K562 (cell line): ENCODE data around the gene ZNRD2. TPM values are rescaled to one million over a fixed set of nuclear protein-coding genes. Genes with fewer than 3 reads are reported as not detected.

Experiments used
- CHD2 ChIP-seq: IDR thresholded peaks from 2 replicates; pipeline ENCODE4 v1.6.1; 2011; ENCODE audit warnings: low read depth, low read length
- CLOCK ChIP-seq: fragments of 250-450 bp; sonication (Bioruptor Pico); IDR thresholded peaks from 2 replicates; pipeline ENCODE4 v1.4.0; 2020; ENCODE audit warnings: mild to moderate bottlenecking, moderate library complexity, borderline replicate concordance
- DACH1 ChIP-seq: fragments of 450-650 bp; IDR thresholded peaks from 2 replicates; pipeline ENCODE4 v1.6.1; 2018; ENCODE audit not compliant: partially characterized antibody
- FOXM1 ChIP-seq, 2 experiments: fragments of 450-650 bp in 1 of 2; sonication (generic) in 1 of 2; formaldehyde crosslinking in 1 of 2; IDR thresholded peaks; 2 replicates each; pipeline versions ENCODE4 v1.6.1 to v1.9.0; 2017 to 2022; ENCODE audit warnings: low read depth in 2 of 2, mild to moderate bottlenecking in 2 of 2, missing genetic modification reagents in 1 of 2, moderate library complexity in 1 of 2
- HIVEP1 ChIP-seq: fragments of 250-450 bp; sonication (Bioruptor Pico); IDR thresholded peaks from 2 replicates; pipeline ENCODE4 v1.4.0; 2020; ENCODE audit warnings: mild to moderate bottlenecking
- KAT8 ChIP-seq: fragments of 450-650 bp; IDR thresholded peaks from 2 replicates; pipeline ENCODE4 v1.6.1; 2016; ENCODE audit warnings: low read depth, mild to moderate bottlenecking
- MAZ ChIP-seq, 2 experiments: fragments of 450-650 bp in 1 of 2; sonication (generic) in 1 of 2; formaldehyde crosslinking; IDR thresholded peaks in 1 of 2; conservative IDR thresholded peaks in 1 of 2; 2 replicates each; pipeline versions ENCODE4 v1.4.0 to v1.5.0; 2020; ENCODE audit warnings: mild to moderate bottlenecking in 1 of 2, missing genetic modification reagents in 1 of 2
- MYNN ChIP-seq, 2 experiments: sonication (generic); formaldehyde crosslinking in 1 of 2; IDR thresholded peaks; 2 replicates each; pipeline versions ENCODE4 v1.5.0 to v1.6.1; 2016 to 2020; ENCODE audit warnings: antibody characterized with exemption in 1 of 2, missing genetic modification reagents in 1 of 2
- SETDB1 ChIP-seq: IDR thresholded peaks from one replicate; pipeline ENCODE4 v1.6.1; 2012; ENCODE audit warnings: low read length, control low read depth, inconsistent platforms
- SIN3B ChIP-seq: fragments of 450-650 bp; IDR thresholded peaks from 2 replicates; pipeline ENCODE4 v1.6.1; 2017; ENCODE audit warnings: low read depth, mild to moderate bottlenecking, moderate library complexity
- TEAD1 ChIP-seq, 2 experiments: fragments of 450-650 bp in 1 of 2; sonication (generic) in 1 of 2; formaldehyde crosslinking; IDR thresholded peaks; 2 replicates each; pipeline versions ENCODE4 v1.4.0 to v1.8.0; 2020 to 2022; ENCODE audit warnings: mild to moderate bottlenecking in 2 of 2, missing genetic modification reagents in 1 of 2
- THRAP3 ChIP-seq: fragments of 450-650 bp; IDR thresholded peaks from 2 replicates; pipeline ENCODE4 v1.6.1; 2016; ENCODE audit warnings: mild to moderate bottlenecking, inconsistent platforms, borderline replicate concordance
- ZC3H8 ChIP-seq: fragments of 450-650 bp; IDR thresholded peaks from 2 replicates; pipeline ENCODE4 v1.6.1; 2017
- ZNF41 ChIP-seq: fragments of 250-450 bp; sonication (Bioruptor Pico); conservative IDR thresholded peaks from 2 replicates; pipeline ENCODE4 v1.4.0; 2020; ENCODE audit warnings: mild to moderate bottlenecking
- polyA plus RNA-seq, 8 experiments: library from polyadenylated mRNA; depleted of rRNA in 4 of 8; stranded (reverse) in 5 of 8; unstranded in 3 of 8; fragments of >200 nt; fragmentation: Nextera tagmentation in 2 of 8; fragmentation: Illumina TruSeq in 1 of 8; extraction: Ambion mirVana in 2 of 8; extraction: Trizol in 1 of 8; gene quantifications; 2 replicates each; pipeline versions ENCODE4 v1.2.1 to v1.2.3, GENCODE V29; 2011 to 2014; ENCODE audit warnings: inconsistent platforms in 1 of 8, missing spikeins in 1 of 8
- total RNA-seq, 7 experiments: library from RNA; depleted of rRNA in 6 of 7; stranded (reverse); fragments of >200 nt in 6 of 7; fragmentation: Illumina TruSeq in 2 of 7; extraction: Trizol in 2 of 7; gene quantifications; 2 replicates each; pipeline versions ENCODE4 v1.2.1 to v1.2.3, GENCODE V29; 2011 to 2021; ENCODE audit warnings: low replicate concordance in 1 of 7

Gene ZNRD2
- total and polyA plus RNA-seq, 9 of the 15 experiments (the other 6 are each of a cell fraction or from before 2014, with no cell fraction given), result 13.4 to 129 (median 60.4) TPM

GRCh38 chr11:65572356-65573051 is 2.2 kb downstream of the ZNRD2 start, which contains the start of gene FAM89B (continued):
- TF ChIP-seq MYNN (IDR thresholded peaks at IDR 0.05) (no peak), MYNN (CRISPR knock-in tag; IDR thresholded peaks at IDR 0.05) (no peak), SIN3B (peak; percentile 60; the same call in 1 of the 2 replicates), ZNF41 (no peak), SETDB1 (no peak), HIVEP1 (CRISPR knock-in tag) (no peak), FOXM1 (IDR thresholded peaks at IDR 0.05; ENCODE audit: low read depth) (peak; percentile 84), FOXM1 (CRISPR knock-in tag; IDR thresholded peaks at IDR 0.05; ENCODE audit: low read depth) (no peak), DACH1 (no peak), THRAP3 (no peak), TEAD1 (CRISPR knock-in tag; IDR thresholded peaks at IDR 0.05) (no peak; a peak in 1 of 4 replicates), CHD2 (0 out of 2 replicates have a peak, but pooled peaks have one; percentile 32), CLOCK (CRISPR knock-in tag) (no peak), KAT8 (no peak), ZC3H8 (no peak), MAZ (CRISPR knock-in tag; conservative IDR thresholded peaks at IDR 0.05 in 1 of 2, IDR thresholded peaks at IDR 0.05 in 1 of 2) (peak; percentile 54 to 62; a peak in 3 of 4 replicates)
